Stimulated activated CD4-positive, alpha-beta T cell treated with anti-CD3 and anti-CD28 coated beads, Interleukin-1b, Interleukin-23, amount 100 ng/mL, for 24 hours (primary cell): Measurements from ENCODE around the gene AMZ1.
A peak's percentile ranks its signal among the peaks of the same experiment; 100 is the strongest.
"Not testable (repeated sequence)": the region's sequence is repeated elsewhere in the genome, so short reads cannot be mapped to it uniquely, and the experiment has no call there.

ENCODE experiments used
- DNase-seq, 4 experiments: peaks; one replicate each; pipeline ENCODE4 v3.0.0-alpha.2; 2020; ENCODE audit warnings: low read depth in 4 of 4, low spot score in 1 of 4

Gene AMZ1

GRCh38 chr7:2710286-2710655, 22.3 kb downstream of the AMZ1 start:
- DNase-seq, result peak in 2 of 4 experiments; percentile 25 to 40

DNA sequence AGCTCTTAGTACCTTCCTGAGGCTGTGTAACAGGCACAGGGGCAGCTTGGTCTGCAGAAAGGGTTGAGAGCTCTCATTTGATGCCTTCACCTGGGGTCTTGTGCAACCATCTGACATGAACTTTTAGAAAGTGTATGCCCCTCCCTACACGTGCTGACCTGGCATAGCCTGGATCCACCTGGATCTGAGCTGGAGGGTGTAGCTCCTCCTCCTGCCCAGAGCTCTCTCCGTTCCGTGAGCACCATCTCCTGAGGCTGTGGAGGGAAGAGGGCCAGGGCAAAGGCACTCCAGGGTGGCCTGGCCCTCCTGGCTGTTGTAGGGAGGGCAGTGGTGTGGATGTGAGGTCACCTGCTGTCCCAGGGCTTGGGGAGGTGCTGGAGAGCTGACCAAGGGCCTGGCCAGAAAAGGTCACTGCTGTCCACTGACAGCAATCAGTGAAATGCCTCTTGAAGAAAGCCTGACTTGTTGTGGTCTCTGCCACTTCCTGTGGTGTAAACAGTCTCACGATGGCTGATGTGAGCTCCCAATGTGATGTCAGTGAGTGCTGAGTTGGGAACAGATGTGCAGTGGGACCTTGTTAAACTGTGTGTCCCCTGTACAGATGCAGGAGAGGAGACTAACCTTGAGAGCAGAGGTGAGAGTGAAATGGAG, 23.0 kb downstream of the AMZ1 start:
- DNase-seq, result no peak

- no peak for DNase-seq
Measured at GRCh38 chr7:2711895-2712675, 24.1 kb downstream of the AMZ1 start.

DNA sequence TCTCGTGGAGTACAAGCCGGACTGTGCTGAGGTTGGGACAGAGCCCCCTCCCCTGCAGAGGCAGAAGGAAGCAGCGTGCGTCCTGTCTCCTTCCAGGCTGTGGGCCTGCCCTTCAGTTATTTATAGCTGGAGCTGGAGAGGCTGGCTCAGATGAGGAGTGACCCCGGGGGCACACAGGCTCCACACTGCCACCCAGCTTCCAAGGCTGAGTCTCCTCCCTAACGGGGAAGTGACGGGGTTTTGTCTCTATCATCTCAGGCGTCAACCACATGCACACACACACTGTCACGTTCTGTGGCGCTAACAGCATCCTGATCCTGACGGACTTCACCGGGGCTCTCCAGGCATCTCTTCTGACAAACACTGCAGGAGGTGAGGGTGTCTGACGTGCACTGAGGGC, 25.4 kb downstream of the AMZ1 start:
- no peak for DNase-seq

GRCh38 chr7:2713978-2714377, 26.0 kb downstream of the AMZ1 start:
- no peak for DNase-seq

DNA sequence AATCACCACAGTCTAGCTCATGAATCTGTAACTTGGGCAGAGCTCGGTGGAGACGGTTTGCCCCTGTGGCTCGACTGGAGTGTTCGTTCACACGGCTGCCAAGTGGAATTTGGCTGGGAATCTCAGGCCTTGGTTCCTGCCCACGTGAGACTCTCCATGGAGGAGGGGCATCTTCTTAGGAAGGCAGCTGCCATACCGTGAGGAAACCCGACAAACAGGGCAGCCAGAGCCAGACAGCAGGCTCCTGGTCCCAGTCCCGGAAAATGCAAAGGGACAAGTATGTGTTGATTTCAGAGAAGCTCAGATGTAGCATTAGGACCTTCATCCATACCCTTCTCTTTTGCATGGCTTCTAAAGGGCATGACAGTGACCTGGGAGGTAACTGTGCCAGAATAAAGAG, 26.6 kb downstream of the AMZ1 start:
- DNase-seq, result no peak

DNA sequence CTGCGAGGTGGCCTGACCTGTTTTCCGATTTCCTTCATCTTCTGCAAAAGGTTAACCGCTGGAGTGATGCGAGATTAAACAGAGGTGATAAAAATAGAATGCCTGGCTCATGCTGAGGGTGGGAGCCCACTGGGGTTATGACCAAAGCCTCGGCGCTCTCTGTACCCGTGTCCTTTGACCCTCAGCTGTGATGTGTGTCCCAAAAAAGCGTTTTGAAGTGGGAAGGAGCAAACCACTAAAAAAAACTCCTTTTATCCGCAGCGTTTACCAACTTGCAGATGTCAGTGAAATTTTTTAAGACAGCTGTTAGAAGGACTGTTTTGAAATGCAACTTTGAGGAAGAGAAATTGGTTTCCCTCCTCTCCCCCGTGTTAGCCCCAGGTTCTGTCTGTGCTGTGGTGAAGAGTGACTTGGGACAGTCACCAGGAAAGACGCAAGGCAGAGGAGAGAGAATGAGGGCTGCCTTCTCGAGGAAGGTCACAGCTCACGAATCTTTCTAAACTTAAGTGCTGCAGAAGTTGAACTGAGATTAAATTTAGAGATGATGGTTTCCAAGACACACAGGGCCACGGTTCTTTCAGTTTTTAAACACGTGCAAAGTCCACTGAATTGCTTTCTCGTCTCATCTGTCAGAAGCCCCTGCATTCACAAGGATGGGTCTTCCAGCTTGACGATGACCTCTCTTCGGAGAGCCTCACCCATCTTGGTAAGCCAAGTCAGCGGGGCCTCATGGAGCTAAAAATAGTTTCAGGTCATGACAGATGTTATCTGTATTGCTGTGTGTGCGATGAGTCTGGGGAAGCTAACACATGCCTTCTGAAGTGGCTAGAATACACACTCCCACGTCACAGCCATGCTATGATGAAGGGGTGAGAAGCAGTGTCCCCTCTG, 27.6 kb downstream of the AMZ1 start:
- DNase-seq, result peak in 1 of 4 experiments; percentile 43

DNA sequence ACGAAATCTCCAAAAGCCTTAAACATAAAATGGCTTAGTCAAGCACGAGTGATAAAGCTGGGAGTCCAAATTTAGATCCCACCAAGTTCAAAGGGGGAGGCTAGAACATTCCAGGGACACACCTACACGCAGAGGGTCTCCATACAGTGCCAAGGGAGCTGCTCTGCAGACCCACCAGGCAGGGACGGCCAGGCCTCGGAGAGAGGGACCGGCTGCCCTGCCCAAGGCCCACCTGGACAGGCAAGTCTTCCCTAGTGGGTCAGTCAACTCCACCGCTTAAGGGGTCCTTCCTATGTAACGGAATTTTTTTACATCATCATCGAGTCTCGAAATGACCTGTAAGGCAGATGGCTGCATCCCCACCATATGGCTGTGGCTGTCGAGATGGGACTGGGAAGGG, 28.5 kb downstream of the AMZ1 start:
- DNase-seq, result no peak

- DNase-seq, result no peak
Measured at GRCh38 chr7:2716906-2717292, 28.9 kb downstream of the AMZ1 start.

GRCh38 chr7:2717293-2718261, 29.6 kb downstream of the AMZ1 start:
- no peak for DNase-seq

DNA sequence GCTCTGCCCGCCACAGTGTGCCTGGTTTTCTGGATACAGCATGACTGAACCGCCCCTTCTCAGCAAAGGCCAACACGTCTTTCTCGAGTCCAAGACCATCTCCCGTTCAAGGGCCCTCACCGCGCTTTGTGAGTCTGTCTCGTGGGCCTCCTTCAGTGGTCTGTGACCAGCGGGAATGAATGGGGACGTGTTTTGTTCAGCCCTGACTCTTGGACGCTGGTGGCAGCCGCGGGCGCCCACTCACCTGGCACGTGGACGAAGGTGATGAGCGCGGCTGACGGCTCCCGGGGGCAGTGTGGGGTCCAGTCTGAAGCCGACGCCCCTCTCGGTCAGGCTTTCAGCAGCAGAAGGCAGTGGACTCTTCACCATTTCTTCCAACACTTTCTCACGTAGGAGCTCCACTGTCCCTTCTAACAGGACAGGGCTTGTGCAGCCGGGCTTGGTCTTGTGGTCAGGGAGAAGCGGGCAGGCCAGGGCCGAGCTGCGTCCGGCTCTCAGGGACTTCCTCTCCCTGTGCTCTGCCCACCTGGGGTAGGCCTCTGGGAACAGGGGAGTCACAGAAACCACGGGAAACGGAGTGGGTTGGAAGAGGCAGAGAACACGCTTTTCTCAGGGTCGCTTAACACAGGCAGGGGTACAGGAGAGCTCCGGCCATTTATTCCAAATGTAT, 30.4 kb downstream of the AMZ1 start:
- DNase-seq, result no peak

- DNase-seq, result peak in 3 of 4 experiments; percentile 35 to 57 (median 46)
Measured at GRCh38 chr7:2719007-2719406, 31.0 kb downstream of the AMZ1 start.

- DNase-seq, result no peak
Measured at GRCh38 chr7:2720024-2720423, 32.0 kb downstream of the AMZ1 start.

- no peak for DNase-seq
Measured at GRCh38 chr7:2721842-2722241, 33.8 kb downstream of the AMZ1 start.

DNA sequence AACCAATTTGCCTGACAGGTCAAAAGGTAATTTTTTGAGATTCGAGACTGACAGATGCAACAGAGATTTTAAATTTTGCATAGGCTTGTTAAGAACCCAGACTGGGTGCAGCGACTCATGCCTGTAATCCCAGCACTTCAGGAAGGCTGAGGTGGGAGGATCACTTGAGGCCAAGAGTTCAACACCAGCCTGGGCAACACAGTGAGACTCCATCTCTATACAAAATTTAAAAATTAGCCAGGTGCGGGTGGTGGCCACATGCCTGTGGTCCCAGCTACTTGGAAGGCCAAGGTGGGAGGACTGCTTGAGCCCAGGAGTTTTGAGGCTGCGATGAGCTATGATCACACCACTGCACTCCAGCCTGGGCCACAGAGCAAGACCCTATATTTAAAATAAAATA, 34.6 kb downstream of the AMZ1 start:
- DNase-seq, result no peak

DNA sequence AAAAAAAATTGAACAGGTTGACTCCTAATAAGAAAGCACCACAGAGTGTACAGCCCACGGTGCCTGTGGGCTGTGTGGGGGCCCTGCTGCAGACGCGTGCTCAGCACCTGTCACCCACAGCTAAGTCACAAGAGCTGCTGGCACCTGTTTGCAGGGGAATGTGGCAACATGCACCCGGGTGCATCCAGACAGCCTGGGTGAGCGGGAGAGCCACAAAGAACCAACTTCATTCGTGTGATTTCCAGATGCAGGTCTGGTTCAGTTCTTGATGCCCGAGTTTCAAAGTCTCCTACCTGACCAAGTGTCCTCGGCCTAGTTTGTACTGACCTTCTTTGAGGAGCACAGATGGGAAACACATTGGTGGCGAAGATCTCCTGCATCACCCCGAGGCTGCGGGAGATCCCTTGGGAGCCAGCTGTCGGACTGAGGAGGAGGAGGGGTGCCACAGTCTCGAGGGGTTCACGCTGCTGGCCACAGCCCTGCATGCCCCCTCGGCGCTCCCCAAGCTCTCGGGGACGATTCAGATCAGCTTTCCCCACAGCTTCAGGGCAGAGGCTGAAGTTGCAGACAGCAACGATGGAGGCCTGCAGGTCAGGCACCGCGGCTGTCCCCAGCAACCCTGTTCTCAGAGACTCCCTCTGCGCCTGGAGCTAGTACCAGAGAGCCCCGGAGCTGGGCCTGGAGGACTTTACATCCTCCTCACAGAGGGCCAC, 35.3 kb downstream of the AMZ1 start:
- no peak for DNase-seq

GRCh38 chr7:2724036-2724435, 36.0 kb downstream of the AMZ1 start:
- DNase-seq, result not testable (repeated sequence)

- no peak for DNase-seq
Measured at GRCh38 chr7:2724453-2725177, 36.6 kb downstream of the AMZ1 start.
